H1 (cell line): ENCODE data around the gene AFF2. TPM values are rescaled to one million over a fixed set of nuclear protein-coding genes. Genes with fewer than 3 reads are reported as not detected.
A peak's percentile ranks its signal among the peaks of the same experiment; 100 is the strongest.

Source experiments
- CTCF ChIA-PET: fragments of 300-600 bp; sonication (Branson Sonifier 250); formaldehyde crosslinking; loops from one replicate; lab custom pipeline; 2021; ENCODE audit not compliant: partially characterized antibody; lab: Charles Lee
- POLR2A ChIA-PET: fragments of 300-600 bp; sonication (Branson Sonifier 250); formaldehyde crosslinking; loops from one replicate; lab custom pipeline; 2021; ENCODE audit warnings: inconsistent platforms; ENCODE audit not compliant: partially characterized antibody; lab: Charles Lee
- DNase-seq, 2 experiments: peaks; one replicate each; pipeline versions ENCODE4 v3.0.0 to v3.0.0-alpha.2; 2010 to 2022; ENCODE audit warnings: low spot score in 2 of 2, low read depth in 1 of 2, mixed read lengths in 1 of 2
- FAIRE-seq: peaks from 2 replicates; lab custom pipeline; 2011; peaks lifted over from hg19 to GRCh38; lab: Jason Lieb, UNC
- H2AFZ ChIP-seq: 2 replicates; pipeline ENCODE4 v1.8.1; 2012; ENCODE audit warnings: low read length, inconsistent platforms
- H2AK5ac ChIP-seq: 2 replicates; pipeline ENCODE4 v1.6.1; 2013; ENCODE audit warnings: low read depth, low read length
- H2BK120ac ChIP-seq: replicated peaks from 2 replicates; pipeline ENCODE3; 2013; ENCODE audit warnings: low read depth, low read length, inconsistent platforms
- H2BK12ac ChIP-seq: 2 replicates; pipeline ENCODE4 v1.6.1; 2013; ENCODE audit warnings: low read depth, low read length
- H2BK15ac ChIP-seq: 2 replicates; pipeline ENCODE4 v1.6.1; 2013; ENCODE audit warnings: low read length
- H2BK20ac ChIP-seq: 2 replicates; pipeline ENCODE4 v1.6.1; 2013; ENCODE audit warnings: low read length
- H2BK5ac ChIP-seq: 2 replicates; pipeline ENCODE4 v1.6.1; 2013; ENCODE audit warnings: low read depth, low read length
- H3K14ac ChIP-seq: 2 replicates; pipeline ENCODE4 v1.6.1; 2013; ENCODE audit warnings: inconsistent platforms; ENCODE audit not compliant: insufficient read length
- H3K18ac ChIP-seq: 2 replicates; pipeline ENCODE4 v1.6.1; 2013; ENCODE audit warnings: low read length; ENCODE audit errors: extremely low read depth
- H3K23ac ChIP-seq: 2 replicates; pipeline ENCODE4 v1.6.1; 2013; ENCODE audit warnings: inconsistent platforms; ENCODE audit not compliant: insufficient read length
- H3K23me2 ChIP-seq: 2 replicates; pipeline ENCODE4 v1.6.1; 2013; ENCODE audit warnings: low read depth, low read length
- H3K27ac ChIP-seq: 2 replicates; pipeline ENCODE4 v1.6.1; 2011; ENCODE audit warnings: low read depth, low read length, inconsistent platforms
- H3K27me3 ChIP-seq, 4 experiments: replicated peaks in 1 of 4; 1 replicate in 1 of 4; 2 replicates in 3 of 4; pipeline versions ENCODE4 v1.6.1 to v1.8.1; 2011 to 2013; ENCODE audit warnings: low read length in 3 of 4, mild to moderate bottlenecking in 3 of 4, inconsistent platforms in 2 of 4, mixed read lengths in 2 of 4, moderate library complexity in 1 of 4; ENCODE audit not compliant: control insufficient read depth in 3 of 4, insufficient read depth in 3 of 4; ENCODE audit errors: extremely low read depth in 1 of 4
- H3K36me3 ChIP-seq, 4 experiments: 2 replicates each; pipeline versions ENCODE4 v1.6.1 to v1.8.1; 2011 to 2013; ENCODE audit warnings: mild to moderate bottlenecking in 4 of 4, low read length in 3 of 4, moderate library complexity in 2 of 4, control low read depth in 1 of 4, inconsistent platforms in 1 of 4; ENCODE audit not compliant: insufficient read depth in 4 of 4, control insufficient read depth in 2 of 4
- H3K4ac ChIP-seq: replicated peaks from 2 replicates; pipeline ENCODE3; 2013; ENCODE audit warnings: low read length, low read depth, mixed read lengths, inconsistent platforms; ENCODE audit not compliant: insufficient read length
- H3K4me1 ChIP-seq, 4 experiments: replicated peaks in 1 of 4; 1 replicate in 1 of 4; 2 replicates in 3 of 4; pipeline versions ENCODE4 v1.6.1 to v1.8.1; 2011 to 2013; ENCODE audit warnings: low read length in 3 of 4, inconsistent platforms in 2 of 4, mixed read lengths in 1 of 4; ENCODE audit not compliant: insufficient read depth in 4 of 4, control insufficient read depth in 3 of 4
- H3K4me2 ChIP-seq, 2 experiments: 2 replicates each; pipeline versions ENCODE4 v1.6.1 to v1.8.1; 2011 to 2013; ENCODE audit warnings: low read depth in 2 of 2, low read length in 2 of 2, control low read depth in 1 of 2, inconsistent platforms in 1 of 2, mild to moderate bottlenecking in 1 of 2; ENCODE audit not compliant: insufficient read depth in 1 of 2
- H3K4me3 ChIP-seq, 4 experiments: fragments of 200-600, 300-600 bp in 1 of 4; sonication (generic), shearing (Covaris generic), sonication (Bioruptor Twin) in 1 of 4; 2 replicates each; pipeline versions ENCODE4 v1.5.1 to v1.8.1; 2011 to 2016; ENCODE audit warnings: low read length in 4 of 4, low read depth in 3 of 4, control low read depth in 2 of 4, inconsistent platforms in 2 of 4, mild to moderate bottlenecking in 2 of 4, mixed read lengths in 1 of 4, moderate library complexity in 1 of 4; ENCODE audit not compliant: insufficient read depth in 2 of 4; ENCODE audit errors: extremely low read depth in 1 of 4
- H3K56ac ChIP-seq: replicated peaks from 2 replicates; pipeline ENCODE3; 2013; ENCODE audit warnings: low read depth, mild to moderate bottlenecking, mixed read lengths, low read length, inconsistent platforms; ENCODE audit not compliant: insufficient read length
- H3K79me1 ChIP-seq: 2 replicates; pipeline ENCODE4 v1.6.1; 2013; ENCODE audit warnings: low read depth, low read length, control low read depth
- H3K79me2 ChIP-seq, 2 experiments: 2 replicates each; pipeline versions ENCODE4 v1.6.1 to v1.8.1; 2012 to 2013; ENCODE audit warnings: low read length in 2 of 2, mild to moderate bottlenecking in 2 of 2, inconsistent platforms in 1 of 2; ENCODE audit not compliant: insufficient read depth in 2 of 2, control insufficient read depth in 1 of 2
- H3K9ac ChIP-seq, 4 experiments: replicated peaks in 1 of 4; 1 replicate in 1 of 4; 2 replicates in 3 of 4; pipeline versions ENCODE4 v1.6.1 to v1.8.1; 2011 to 2013; ENCODE audit warnings: low read depth in 3 of 4, low read length in 3 of 4, control low read depth in 2 of 4, mild to moderate bottlenecking in 2 of 4, moderate library complexity in 2 of 4, inconsistent platforms in 1 of 4; ENCODE audit errors: extremely low read depth in 1 of 4
- H3K9me3 ChIP-seq, 2 experiments: 2 replicates each; pipeline versions ENCODE4 v1.6.1 to v1.8.1; 2012 to 2013; ENCODE audit warnings: mild to moderate bottlenecking in 2 of 2, moderate library complexity in 2 of 2, control low read depth in 1 of 2, inconsistent platforms in 1 of 2, low read depth in 1 of 2, low read length in 1 of 2, mixed read lengths in 1 of 2; ENCODE audit not compliant: insufficient read depth in 2 of 2
- H4K20me1 ChIP-seq, 2 experiments: replicated peaks in 1 of 2; 2 replicates each; pipeline versions ENCODE3 to v1.8.1; 2011 to 2013; ENCODE audit warnings: inconsistent platforms in 2 of 2, low read length in 2 of 2, mild to moderate bottlenecking in 1 of 2; ENCODE audit not compliant: insufficient read depth in 2 of 2, control insufficient read depth in 1 of 2
- H4K5ac ChIP-seq: 2 replicates; pipeline ENCODE4 v1.6.1; 2013; ENCODE audit warnings: low read length, low read depth, mixed read lengths, inconsistent platforms; ENCODE audit not compliant: insufficient read length
- H4K8ac ChIP-seq: 2 replicates; pipeline ENCODE4 v1.8.0; 2013; ENCODE audit warnings: mild to moderate bottlenecking, moderate library complexity, low read length, inconsistent platforms; ENCODE audit not compliant: insufficient read depth; ENCODE audit errors: extremely low read depth
- H4K91ac ChIP-seq: replicated peaks from 2 replicates; pipeline ENCODE3; 2013; ENCODE audit warnings: low read length, mixed read lengths, inconsistent platforms; ENCODE audit not compliant: insufficient read length
- BACH1 ChIP-seq: IDR thresholded peaks from 2 replicates; pipeline ENCODE4 v1.6.1; 2012; ENCODE audit warnings: low read length, improper control_type of control experiment
- CBX5 ChIP-seq: fragments of 300-800, 300-1000 bp; sonication (generic); IDR thresholded peaks from 2 replicates; pipeline ENCODE4 v1.7.1; 2016; ENCODE audit warnings: antibody characterized with exemption, low read length, low read depth
- CBX8 ChIP-seq: fragments of 300-800, 300-1000 bp; sonication (generic); IDR thresholded peaks from 2 replicates; pipeline ENCODE4 v1.7.1; 2016; ENCODE audit warnings: low read depth, low read length, borderline replicate concordance
- CREB1 ChIP-seq: IDR thresholded peaks from 2 replicates; pipeline ENCODE4 v1.6.1; 2012; ENCODE audit warnings: inconsistent platforms
- CTBP2 ChIP-seq: IDR thresholded peaks from 2 replicates; pipeline ENCODE4 v1.7.0; 2011; ENCODE audit warnings: borderline replicate concordance, mild to moderate bottlenecking, moderate library complexity, mixed read lengths, low read length; ENCODE audit not compliant: insufficient read depth, insufficient read length
- FOSL1 ChIP-seq: IDR thresholded peaks from 2 replicates; pipeline ENCODE4 v1.6.1; 2011; ENCODE audit warnings: mild to moderate bottlenecking, low read depth, low read length, moderate library complexity; ENCODE audit not compliant: insufficient read depth
- NRF1 ChIP-seq: IDR thresholded peaks from 2 replicates; pipeline ENCODE4 v1.6.1; 2011; ENCODE audit warnings: mild to moderate bottlenecking, low read depth, low read length, improper control_type of control experiment
- RNF2 ChIP-seq: fragments of 200-900, 300-1000 bp; sonication (generic); IDR thresholded peaks from 2 replicates; pipeline ENCODE4 v1.7.1; 2016; ENCODE audit warnings: borderline replicate concordance, low read depth, mild to moderate bottlenecking, antibody characterized with exemption, low read length; ENCODE audit not compliant: poor library complexity, severe bottlenecking; ENCODE audit errors: missing control alignments
- SP2 ChIP-seq: IDR thresholded peaks from 2 replicates; pipeline ENCODE4 v1.6.1; 2012; ENCODE audit warnings: mild to moderate bottlenecking, low read length, inconsistent platforms
- WGBS, 2 experiments: shearing (Covaris generic) in 1 of 2; methylation state at CpG; one replicate each; pipeline versions ENCODE4 v1.1.6 to v1.1.7; 2013 to 2015; ENCODE audit warnings: low lambda C conversion rate in 2 of 2, mixed read lengths in 2 of 2, inconsistent platforms in 1 of 2, low coverage in 1 of 2, missing lambda C conversion rate in 1 of 2; ENCODE audit not compliant: insufficient replicate concordance in 2 of 2, insufficient coverage in 1 of 2, insufficient read length in 1 of 2; ENCODE audit errors: extremely low coverage in 1 of 2, missing lambda C conversion rate in 1 of 2; 5-methylcytosine and 5-hydroxymethylcytosine counted together
- polyA plus RNA-seq, 7 experiments: library from polyadenylated mRNA; depleted of rRNA in 3 of 7; stranded (reverse) in 5 of 7; unstranded in 2 of 7; fragments of >200 nt in 5 of 7; fragments of 200-250 nt in 2 of 7; gene quantifications; 1 replicate in 5 of 7; 2 replicates in 1 of 7; 4 replicates in 1 of 7; pipeline versions ENCODE4 v1.2.1 to v1.2.3, GENCODE V29; 2011 to 2013; ENCODE audit warnings: missing spikeins in 2 of 7, mixed read lengths in 2 of 7
- total RNA-seq: library from RNA; stranded (reverse); fragmentation: NEBNext Ultra II Directional; extraction: Animal tissue kit (Norgen Biotek cat#: 25700); gene quantifications from 2 replicates; pipeline ENCODE4 v1.2.1, GENCODE V29; 2021
- TF ChIP-seq, protein P1 (sequence below): IDR thresholded peaks from 2 replicates; pipeline ENCODE4 v1.6.1; 2011; ENCODE audit warnings: low read length, improper control_type of control experiment

Gene AFF2
- total and polyA plus RNA-seq, 2 of the 8 experiments (the other 6 are each of a cell fraction or from before 2014, with no cell fraction given): 2.0 to 7.3 TPM

DNA sequence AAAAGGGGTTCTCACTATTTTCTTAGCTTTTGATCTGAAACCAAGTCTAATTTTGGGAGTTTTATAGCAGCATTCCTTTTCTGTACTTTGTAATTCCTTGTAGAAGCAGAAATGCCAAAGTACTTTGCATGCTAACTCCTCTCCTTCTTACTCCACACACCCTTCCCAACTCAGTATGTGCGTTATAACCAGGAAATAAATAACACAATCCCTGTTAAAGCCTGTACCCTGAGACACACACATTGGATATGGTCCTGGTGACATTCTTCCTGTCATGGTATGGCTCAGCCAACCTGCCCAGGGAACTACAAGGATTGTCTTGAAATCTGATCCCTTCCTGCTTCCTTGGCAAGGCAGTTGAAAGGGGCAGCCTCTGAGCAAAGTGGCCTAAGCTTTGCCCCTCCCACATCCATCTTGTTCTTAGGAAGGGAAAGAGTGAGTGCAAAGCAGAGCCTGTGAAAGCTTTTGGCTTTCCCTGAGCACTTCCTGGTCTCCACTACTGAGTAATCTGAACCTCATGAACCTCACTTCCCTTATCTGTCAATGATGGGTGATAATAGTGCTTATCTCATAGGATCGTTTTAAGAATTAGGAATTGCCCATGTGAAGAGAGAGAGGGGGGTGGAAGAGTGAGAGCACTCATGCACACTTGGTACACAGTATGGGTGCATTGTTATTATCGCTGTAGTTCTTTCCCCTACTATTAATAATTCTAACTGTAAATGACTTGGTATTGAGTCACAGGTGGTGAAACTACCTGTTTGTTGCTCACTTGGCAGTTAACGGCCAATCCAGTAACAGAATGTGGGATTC is 109.3 kb downstream of the AFF2 start:
- H4K91ac ChIP-seq: no peak overlapping the region
- no peak overlapping the region for H2BK12ac ChIP-seq
- H3K23me2 ChIP-seq: no peaks in the 10 kb centered on the region; the same call in 1 of the 2 replicates
- H3K4me3 ChIP-seq: no peak overlapping the region
- peak in 1 of 2 experiments; percentile 7 for DNase-seq
- H2BK15ac ChIP-seq: no peak overlapping the region
- H4K20me1 ChIP-seq: no peaks in the 10 kb centered on the region
- H2BK120ac ChIP-seq: no peak overlapping the region
- no peak overlapping the region for H3K9ac ChIP-seq
- peak; percentile 96 for FAIRE-seq
- H2AFZ ChIP-seq: no peak overlapping the region
- no peak overlapping the region for H3K18ac ChIP-seq
- H4K8ac ChIP-seq: no peak overlapping the region
- no peak overlapping the region for H2BK5ac ChIP-seq
- no peak overlapping the region for H3K56ac ChIP-seq
- no peak overlapping the region for H2AK5ac ChIP-seq
- ChIA-PET CTCF (no interaction called here), POLR2A (no interaction called here)
- H2BK20ac ChIP-seq: no peak overlapping the region
- H4K5ac ChIP-seq: no peak overlapping the region
- no peaks in the 10 kb centered on the region for H3K36me3 ChIP-seq
- H3K79me1 ChIP-seq: no peaks in the 10 kb centered on the region
- no peak overlapping the region for H3K14ac ChIP-seq
- no peaks in the 10 kb centered on the region for H3K79me2 ChIP-seq
- H3K4me1 ChIP-seq: peaks cover 0 to 2% (median under 1%) of the 10 kb centered on the region in 4 experiments; a peak in 2 of 7 replicates
- H3K4ac ChIP-seq: no peak overlapping the region
- no peak for TF ChIP-seq NRF1
- TF ChIP-seq, protein P1, sequence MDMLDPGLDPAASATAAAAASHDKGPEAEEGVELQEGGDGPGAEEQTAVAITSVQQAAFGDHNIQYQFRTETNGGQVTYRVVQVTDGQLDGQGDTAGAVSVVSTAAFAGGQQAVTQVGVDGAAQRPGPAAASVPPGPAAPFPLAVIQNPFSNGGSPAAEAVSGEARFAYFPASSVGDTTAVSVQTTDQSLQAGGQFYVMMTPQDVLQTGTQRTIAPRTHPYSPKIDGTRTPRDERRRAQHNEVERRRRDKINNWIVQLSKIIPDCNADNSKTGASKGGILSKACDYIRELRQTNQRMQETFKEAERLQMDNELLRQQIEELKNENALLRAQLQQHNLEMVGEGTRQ: no peak
- TF ChIP-seq CREB1: no peak
- TF ChIP-seq CTBP2: no peak
- TF ChIP-seq CBX5: no peak
- no peak for TF ChIP-seq SP2
- TF ChIP-seq FOSL1: no peak
- TF ChIP-seq CBX8: no peak
- TF ChIP-seq BACH1: no peak
- TF ChIP-seq RNF2: no peak
- H3K9me3 ChIP-seq: no peaks in the 10 kb centered on the region
- no peak overlapping the region for H3K23ac ChIP-seq
- H3K27me3 ChIP-seq: no peaks in the 10 kb centered on the region
- no peak overlapping the region for H3K27ac ChIP-seq
- H3K4me2 ChIP-seq: no peak overlapping the region; a peak in 1 of 4 replicates
- WGBS, 2 experiments: 65% methylated on average over 4 of the region's 4 CpGs; no CpG with 5 or more reads in 1 of the 2 experiments
